Breast epithelium (tissue), 3 donors: ENCODE results near the gene PPP4R4.

Source experiments
- POLR2A ChIP-seq: fragments of 450-650 bp; IDR thresholded peaks from one replicate; pipeline ENCODE4 v1.6.1; 2016; ENCODE audit warnings: antibody characterized with exemption, mild to moderate bottlenecking, moderate library complexity
- POLR2AphosphoS5 ChIP-seq, 3 donors: sonication (generic); formaldehyde crosslinking; IDR thresholded peaks; one replicate each; pipeline ENCODE4 v1.6.1; 2017; ENCODE audit warnings: antibody characterized with exemption in 3 of 3

GRCh38 chr14:94304243-94304642, 130.1 kb downstream of the PPP4R4 start:
- TF ChIP-seq POLR2A (no peak), POLR2AphosphoS5 (IDR thresholded peaks at IDR 0.05) (no peak)
